GM12865 (cell line): ENCODE results near the gene RNF6.
"Not testable (repeated sequence)": the region's sequence is repeated elsewhere in the genome, so short reads cannot be mapped to it uniquely, and the experiment has no call there.

Source experiments
- DNase-seq: peaks from one replicate; pipeline ENCODE4 v3.0.0; 2010; ENCODE audit warnings: low read depth
- H3K4me3 ChIP-seq: 2 replicates; pipeline ENCODE4 v1.5.1; 2011; ENCODE audit warnings: mild to moderate bottlenecking, low read depth, low read length, control low read depth
- TF ChIP-seq, protein P1 (sequence below): IDR thresholded peaks from 2 replicates; pipeline ENCODE4 v1.5.1; 2011; ENCODE audit warnings: low read length, control low read depth, low read depth, inconsistent platforms; ENCODE audit not compliant: insufficient read depth; ENCODE audit errors: missing control alignments

The RNF6 gene

DNA sequence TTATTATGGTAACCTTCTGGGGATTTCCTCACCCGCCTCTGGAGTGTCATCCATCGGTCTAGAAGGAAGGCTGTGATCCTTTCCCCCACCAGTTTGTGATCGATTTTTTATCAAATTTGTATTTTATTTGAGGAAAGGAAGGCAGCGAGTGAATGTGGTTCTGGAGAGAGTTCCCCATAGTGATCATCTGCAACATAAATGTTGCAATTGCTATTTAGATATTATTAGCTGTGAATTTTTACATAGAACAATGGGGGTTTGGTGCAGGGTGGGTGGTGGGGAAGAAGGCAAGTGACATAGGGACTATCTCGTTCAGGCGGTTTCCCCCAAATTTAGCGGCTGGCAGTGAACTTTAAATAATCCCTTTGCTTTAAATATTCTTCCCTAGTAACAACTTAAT, 33.0 kb upstream of the RNF6 start:
- no peak for DNase-seq
- TF ChIP-seq, protein P1, sequence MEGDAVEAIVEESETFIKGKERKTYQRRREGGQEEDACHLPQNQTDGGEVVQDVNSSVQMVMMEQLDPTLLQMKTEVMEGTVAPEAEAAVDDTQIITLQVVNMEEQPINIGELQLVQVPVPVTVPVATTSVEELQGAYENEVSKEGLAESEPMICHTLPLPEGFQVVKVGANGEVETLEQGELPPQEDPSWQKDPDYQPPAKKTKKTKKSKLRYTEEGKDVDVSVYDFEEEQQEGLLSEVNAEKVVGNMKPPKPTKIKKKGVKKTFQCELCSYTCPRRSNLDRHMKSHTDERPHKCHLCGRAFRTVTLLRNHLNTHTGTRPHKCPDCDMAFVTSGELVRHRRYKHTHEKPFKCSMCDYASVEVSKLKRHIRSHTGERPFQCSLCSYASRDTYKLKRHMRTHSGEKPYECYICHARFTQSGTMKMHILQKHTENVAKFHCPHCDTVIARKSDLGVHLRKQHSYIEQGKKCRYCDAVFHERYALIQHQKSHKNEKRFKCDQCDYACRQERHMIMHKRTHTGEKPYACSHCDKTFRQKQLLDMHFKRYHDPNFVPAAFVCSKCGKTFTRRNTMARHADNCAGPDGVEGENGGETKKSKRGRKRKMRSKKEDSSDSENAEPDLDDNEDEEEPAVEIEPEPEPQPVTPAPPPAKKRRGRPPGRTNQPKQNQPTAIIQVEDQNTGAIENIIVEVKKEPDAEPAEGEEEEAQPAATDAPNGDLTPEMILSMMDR, result no peak

DNA sequence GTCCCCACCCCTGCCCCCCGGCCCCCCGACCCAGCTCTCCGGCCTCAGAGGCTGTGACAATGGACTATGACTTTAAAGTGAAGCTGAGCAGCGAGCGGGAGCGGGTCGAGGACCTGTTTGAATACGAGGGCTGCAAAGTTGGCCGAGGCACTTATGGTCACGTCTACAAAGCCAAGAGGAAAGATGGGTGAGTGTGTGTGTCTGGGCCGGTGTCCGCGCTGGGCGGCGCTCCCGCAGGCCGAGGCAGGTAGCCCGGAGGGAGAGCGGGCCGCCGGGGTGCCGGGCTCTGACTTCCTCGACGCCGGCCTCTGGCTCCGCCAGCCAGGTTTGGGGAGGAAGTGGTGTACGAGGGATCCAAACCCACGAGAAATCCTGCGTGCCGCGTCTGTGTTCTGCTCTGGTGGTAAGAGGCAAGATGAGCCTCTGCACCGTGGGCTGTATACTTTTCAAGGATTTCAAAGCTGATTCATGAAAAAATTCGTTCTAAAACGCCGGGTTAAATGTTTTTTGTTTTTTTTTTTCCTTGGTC, 32.5 kb upstream of the RNF6 start:
- TF ChIP-seq, protein P1, result no peak
- peak; percentile 69 for DNase-seq
- peak overlapping the region; percentile 93 for H3K4me3 ChIP-seq

More for the DNA sequence above, 33.0 kb upstream of the RNF6 start:
- H3K4me3 ChIP-seq, result peak overlapping the region; percentile 93

DNA sequence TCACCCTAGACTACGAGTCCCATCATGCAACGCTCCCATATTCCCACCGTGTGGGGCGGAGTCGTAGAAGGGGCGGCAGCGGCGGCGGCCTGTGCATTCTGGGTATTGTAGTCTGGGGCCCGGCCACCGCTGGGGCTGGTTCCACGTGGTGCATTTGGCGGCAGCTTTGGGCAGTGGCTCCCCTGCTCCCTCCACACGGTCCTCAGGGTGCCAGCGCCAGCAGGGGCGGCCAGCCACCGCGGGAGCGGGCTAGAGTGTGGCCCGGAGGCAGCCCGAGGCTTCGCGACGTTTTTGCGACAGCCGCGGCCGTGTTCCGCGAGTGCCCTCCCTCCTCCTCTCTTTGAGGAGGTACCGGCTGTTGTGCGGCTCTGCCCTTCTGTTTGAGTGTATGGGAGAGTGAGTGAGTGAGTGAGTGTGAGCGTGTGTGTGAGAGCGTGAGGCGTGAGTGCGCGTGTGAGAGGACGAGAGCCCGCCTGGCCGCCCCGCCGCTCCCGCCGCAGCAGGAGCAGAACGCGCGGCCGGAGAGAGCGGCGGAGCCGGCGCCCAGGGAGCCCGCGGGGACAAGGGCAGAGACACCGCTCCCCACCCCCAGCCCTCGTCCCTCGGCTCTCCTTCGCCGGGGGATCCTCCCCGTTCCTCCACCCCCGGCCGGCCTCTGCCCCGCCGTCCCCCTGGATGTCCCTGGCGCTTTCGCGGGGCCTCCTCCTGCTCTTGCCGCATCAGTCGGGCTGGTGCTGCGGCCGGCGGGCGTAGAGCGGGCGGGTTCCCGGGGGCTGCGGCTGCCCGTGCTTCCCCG, 31.9 kb upstream of the RNF6 start, which contains the start of gene CDK8:
CDK8 (plus strand) TSS at position 343 of the 796 bp plus-strand sequence. CDS start 513 bp downstream, outside the sequence.
- peak within 1 kb of the TSS; percentile 93 for H3K4me3 ChIP-seq
- DNase-seq, result peak; percentile 96
- TF ChIP-seq, protein P1, result no peak

DNA sequence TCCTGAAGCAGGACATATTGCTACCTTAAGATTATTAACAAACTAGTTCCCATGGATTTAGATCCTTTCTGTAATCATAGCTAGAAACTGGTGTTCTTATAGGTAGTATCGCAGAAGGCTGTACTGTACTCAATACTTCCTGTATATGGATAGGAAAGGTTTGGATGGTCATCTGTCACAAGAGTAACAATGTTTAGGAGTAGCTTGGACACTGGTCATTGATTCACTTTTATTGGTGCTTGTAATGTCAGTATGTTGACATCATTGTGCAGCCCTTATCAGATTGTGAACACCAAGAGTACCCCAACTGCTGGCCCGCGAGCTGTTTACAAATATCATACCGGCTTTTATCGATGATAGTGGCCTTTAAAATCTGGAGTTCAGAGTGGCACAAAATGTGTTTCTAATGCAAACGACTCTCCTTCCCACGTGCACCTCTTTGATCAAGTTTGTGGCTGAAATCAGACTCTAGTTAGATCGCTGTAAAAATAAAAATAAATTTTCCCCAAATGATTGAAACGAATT, 31.2 kb upstream of the RNF6 start:
- TF ChIP-seq, protein P1, result no peak
- H3K4me3 ChIP-seq, result peak overlapping the region; percentile 93
- no peak for DNase-seq

DNA sequence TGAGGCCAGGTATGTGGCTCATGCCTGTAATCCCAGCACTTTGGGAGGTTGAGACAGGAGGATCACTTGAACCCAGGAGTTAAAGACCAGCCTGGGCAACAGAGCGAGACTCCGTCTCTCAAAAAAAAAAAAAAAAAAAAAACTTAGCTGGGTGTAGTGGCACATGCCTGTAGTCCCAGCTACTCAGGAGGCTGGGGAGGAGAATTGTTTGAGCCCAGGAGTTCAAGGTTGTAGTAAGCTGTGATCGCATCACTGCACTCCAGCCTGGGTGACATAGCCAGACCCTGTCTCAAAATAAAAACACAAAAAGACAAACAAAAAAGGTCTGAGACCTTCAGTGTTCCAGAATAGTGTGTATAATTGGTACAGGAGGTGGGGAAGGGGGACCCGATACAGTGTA, 29.9 kb upstream of the RNF6 start:
- not testable (repeated sequence) for H3K4me3 ChIP-seq, DNase-seq

DNA sequence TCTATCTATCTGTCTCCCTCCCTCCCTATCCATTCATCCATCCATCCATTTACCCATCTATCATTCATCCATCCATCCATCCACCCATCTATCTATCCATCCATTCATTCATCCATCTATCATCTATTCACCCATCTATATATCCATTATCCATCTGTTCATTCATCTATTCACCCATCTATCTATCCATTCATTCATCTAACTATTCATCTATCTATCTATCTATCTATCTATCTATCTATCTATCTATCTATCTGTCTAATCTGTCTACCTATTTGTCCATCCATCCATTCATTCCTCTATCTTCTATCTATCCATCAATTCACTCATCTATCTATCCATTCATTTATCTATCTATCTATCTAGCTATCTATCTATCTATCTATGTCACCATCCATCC, 27.4 kb upstream of the RNF6 start:
- DNase-seq, result no peak
- TF ChIP-seq, protein P1, result no peak

DNA sequence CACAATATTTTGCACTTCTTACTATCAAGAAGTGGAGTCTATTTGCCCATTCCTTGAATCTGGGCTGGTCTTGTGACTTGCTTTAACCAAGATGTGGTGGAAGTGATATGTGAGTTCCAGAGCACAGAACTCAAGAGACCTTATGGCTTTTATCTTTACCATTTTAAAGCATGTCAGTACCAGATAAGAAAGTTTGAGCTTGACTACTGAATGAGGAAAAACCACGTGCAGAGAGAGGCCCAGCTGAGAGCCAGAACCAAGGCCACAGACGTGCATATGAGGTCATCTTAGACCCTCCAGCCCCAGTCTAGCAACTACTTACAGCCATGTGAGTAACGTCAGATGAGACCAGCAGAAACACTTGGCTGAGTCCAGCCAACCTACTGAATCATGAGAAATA, 25.5 kb upstream of the RNF6 start:
- TF ChIP-seq, protein P1, result no peak
- DNase-seq, result no peak
- no peak overlapping the region for H3K4me3 ChIP-seq

More for the DNA sequence above, 27.4 kb upstream of the RNF6 start:
- no peak overlapping the region for H3K4me3 ChIP-seq
